Measurements from ENCODE around the gene CTNNB1. TPM values are rescaled to one million over a fixed set of nuclear protein-coding genes. Genes with fewer than 3 reads are reported as not detected.

CTNNB1 gene
- total and polyA plus RNA-seq, 5 donors from 2014 or later, result 46.6 to 177 (median 47.9) TPM

DNA sequence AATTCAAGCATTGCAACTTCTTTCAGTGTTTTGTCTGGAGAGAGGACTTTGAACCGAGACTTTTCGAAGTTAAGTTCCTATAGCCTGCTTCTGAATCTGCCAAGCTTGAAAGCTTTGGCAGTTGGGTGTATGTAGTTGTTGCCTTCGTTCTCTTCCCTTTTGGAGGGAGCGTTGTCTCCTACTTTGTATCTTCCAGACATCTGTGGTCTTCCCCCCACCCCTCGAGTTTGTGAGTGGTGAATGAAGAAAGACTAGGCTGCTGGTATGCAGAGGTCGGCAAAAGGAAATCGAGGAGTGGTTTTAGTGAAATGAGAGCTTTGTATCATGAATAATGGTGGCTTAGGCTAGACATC lies 1.3 kb downstream of the CTNNB1 start:
- Mint-ChIP-seq H3K36me3 (no peaks in the 10 kb centered on the region), H3K27ac (peak overlapping the region; percentile 92 to 94 (median 93)), H3K4me3 (peak overlapping the region; percentile 94 to 97 (median 96)), H3K9me3 (no peaks in the 10 kb centered on the region), H3K27me3 (peaks cover 16% of the 10 kb centered on the region), H3K4me1 (peaks cover 38 to 52% (median 44%) of the 10 kb centered on the region in 4 donors)
- Histone ChIP-seq H3K4me1 (ENCODE audit: control insufficient read depth, insufficient read depth, low read length, poor library complexity, severe bottlenecking) (peaks cover 47% of the 10 kb centered on the region), H3K27ac (ENCODE audit: insufficient read depth, low read length, poor library complexity, severe bottlenecking) (peak overlapping the region; percentile 88), H3K4me3 (ENCODE audit: low read depth, low read length) (peak overlapping the region; percentile 89), H3K36me3 (ENCODE audit: control insufficient read depth, insufficient read depth, low read length) (no peaks in the 10 kb centered on the region), H3K9me3 (ENCODE audit: control insufficient read depth in 2 of 2, low read length in 2 of 2) (no peaks in the 10 kb centered on the region), H3K27me3 (ENCODE audit: control insufficient read depth, insufficient read depth, low read length) (peaks cover 13% of the 10 kb centered on the region)
- peak; percentile 2 to 56 (median 18) for DNase-seq
- no peak for ATAC-seq (ENCODE audit: low read depth in 2 of 2)

DNA sequence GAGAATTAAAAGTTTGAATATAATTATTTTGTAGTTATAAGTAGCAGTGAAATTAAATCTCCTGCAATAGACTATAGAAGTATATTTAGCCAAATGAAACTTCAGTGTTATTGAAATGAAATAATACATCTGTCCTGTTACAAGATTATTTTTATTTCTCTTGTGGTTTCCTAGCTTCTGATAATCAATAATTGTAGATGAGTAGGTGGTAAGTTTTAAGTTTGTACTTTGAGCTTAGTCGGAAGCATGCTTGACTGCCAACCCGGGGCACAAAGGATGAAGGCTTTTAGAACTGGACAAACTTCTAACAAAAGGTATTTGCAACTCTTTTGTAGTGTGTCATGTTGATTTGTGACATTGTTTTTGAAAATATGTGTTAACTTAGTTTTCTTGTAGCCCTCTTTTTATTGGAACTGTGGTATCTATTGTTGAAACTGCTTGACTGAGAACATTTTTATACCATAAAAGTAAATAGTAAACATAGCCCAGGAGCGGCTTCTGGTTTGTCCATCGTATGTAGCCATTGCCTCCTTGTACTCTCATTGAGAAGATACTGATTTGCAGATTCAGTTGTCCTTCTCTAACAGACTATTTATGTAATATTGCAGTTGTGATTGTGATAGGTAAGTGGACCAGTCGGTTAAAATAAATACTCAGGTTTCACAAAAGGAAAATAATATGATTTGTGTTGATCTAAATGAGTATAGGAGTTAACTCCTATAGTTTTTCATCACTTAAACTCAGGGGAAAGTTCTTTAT lies 2.9 kb downstream of the CTNNB1 start:
- H3K27ac ChIP-seq (ENCODE audit: insufficient read depth, low read length, poor library complexity, severe bottlenecking), result no peak overlapping the region
- Mint-ChIP-seq H3K27ac (peak overlapping the region in 2 of 3 donors; percentile 26 to 33), H3K4me1 (peaks cover 51 to 68% (median 59%) of the 10 kb centered on the region in 4 donors), H3K9me3 (no peaks in the 10 kb centered on the region), H3K4me3 (peak overlapping the region; percentile 94 to 97 (median 95)), H3K27me3 (peaks cover 4% of the 10 kb centered on the region), H3K36me3 (no peaks in the 10 kb centered on the region)
- peaks cover 63% of the 10 kb centered on the region for H3K4me1 ChIP-seq (ENCODE audit: control insufficient read depth, insufficient read depth, low read length, poor library complexity, severe bottlenecking)
- H3K36me3 ChIP-seq (ENCODE audit: control insufficient read depth, insufficient read depth, low read length), result no peaks in the 10 kb centered on the region
- H3K27me3 ChIP-seq (ENCODE audit: control insufficient read depth, insufficient read depth, low read length), result peaks cover 10% of the 10 kb centered on the region
- no peaks in the 10 kb centered on the region for H3K9me3 ChIP-seq (ENCODE audit: control insufficient read depth in 2 of 2, low read length in 2 of 2)
- H3K4me3 ChIP-seq (ENCODE audit: low read depth, low read length), result peak overlapping the region; percentile 89
- DNase-seq (no peak), ATAC-seq (ENCODE audit: low read depth in 2 of 2) (no peak)

DNA sequence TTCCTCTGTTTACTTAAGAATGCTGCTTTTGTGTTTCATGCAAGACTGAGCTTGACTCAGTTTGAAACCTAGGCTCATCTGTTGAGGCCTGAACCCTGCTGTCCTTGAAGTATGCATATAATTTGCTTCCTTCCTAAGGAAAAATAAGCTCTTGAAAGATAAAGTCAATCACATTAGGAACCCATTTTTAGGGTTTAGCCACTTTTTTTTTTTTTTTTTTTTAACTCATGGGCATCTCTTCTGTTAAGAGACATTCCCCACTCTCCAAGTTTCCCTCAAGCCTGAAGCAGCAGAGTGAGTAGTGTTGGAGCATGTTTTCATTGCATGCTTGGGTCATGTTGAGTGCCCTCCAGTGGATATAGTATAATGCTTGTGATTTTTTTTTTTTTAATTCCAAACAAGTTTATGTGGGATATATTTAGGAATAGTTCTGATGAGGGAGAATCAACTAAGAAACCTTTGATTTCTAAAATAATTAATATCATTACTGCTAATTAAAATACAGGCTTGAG lies 3.6 kb downstream of the CTNNB1 start:
- H3K4me3 Mint-ChIP-seq, result peak overlapping the region; percentile 94 to 97 (median 95)
- peak overlapping the region in 1 of 3 donors; percentile 26 for H3K27ac Mint-ChIP-seq
- Histone ChIP-seq H3K4me1 (ENCODE audit: control insufficient read depth, insufficient read depth, low read length, poor library complexity, severe bottlenecking) (peaks cover 69% of the 10 kb centered on the region), H3K9me3 (ENCODE audit: control insufficient read depth in 2 of 2, low read length in 2 of 2) (no peaks in the 10 kb centered on the region), H3K27ac (ENCODE audit: insufficient read depth, low read length, poor library complexity, severe bottlenecking) (peak overlapping the region; percentile 3), H3K4me3 (ENCODE audit: low read depth, low read length) (peak overlapping the region; percentile 89), H3K36me3 (ENCODE audit: control insufficient read depth, insufficient read depth, low read length) (no peaks in the 10 kb centered on the region), H3K27me3 (ENCODE audit: control insufficient read depth, insufficient read depth, low read length) (peaks cover 5% of the 10 kb centered on the region)
- H3K27me3 Mint-ChIP-seq, result peaks cover 4% of the 10 kb centered on the region
- DNase-seq, result no peak
- no peak for ATAC-seq (ENCODE audit: low read depth in 2 of 2)
- no peaks in the 10 kb centered on the region for H3K36me3 Mint-ChIP-seq
- H3K9me3 Mint-ChIP-seq, result no peaks in the 10 kb centered on the region
- H3K4me1 Mint-ChIP-seq, result peaks cover 58 to 74% (median 64%) of the 10 kb centered on the region in 4 donors

DNA sequence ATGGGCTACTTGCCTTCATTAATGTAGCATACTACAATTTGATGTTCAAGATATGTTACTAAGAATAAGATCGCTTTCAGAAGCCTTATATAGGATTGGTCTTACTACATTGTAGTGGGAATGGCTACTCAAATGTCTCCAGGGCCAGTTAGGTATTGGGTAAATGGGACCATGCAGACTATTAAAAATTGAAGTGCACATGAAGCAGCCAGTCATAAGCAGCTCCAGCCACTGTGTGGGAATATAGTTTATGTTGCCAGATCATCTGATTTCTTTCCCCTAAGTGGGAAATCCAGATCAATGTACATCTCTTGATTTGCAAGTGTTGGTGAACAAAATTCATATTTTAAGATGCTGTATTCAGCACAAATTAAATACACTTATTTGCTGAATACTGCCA lies 5.1 kb downstream of the CTNNB1 start:
- ATAC-seq (ENCODE audit: low read depth in 2 of 2) (no peak), DNase-seq (no peak)
- Mint-ChIP-seq H3K36me3 (peaks cover 10% of the 10 kb centered on the region), H3K27me3 (no peaks in the 10 kb centered on the region), H3K4me3 (peak overlapping the region; percentile 44 to 55 (median 46)), H3K27ac (no peak overlapping the region), H3K9me3 (no peaks in the 10 kb centered on the region), H3K4me1 (peaks cover 71 to 89% (median 78%) of the 10 kb centered on the region in 4 donors)
- Histone ChIP-seq H3K27me3 (ENCODE audit: control insufficient read depth, insufficient read depth, low read length) (no peaks in the 10 kb centered on the region), H3K27ac (ENCODE audit: insufficient read depth, low read length, poor library complexity, severe bottlenecking) (no peak overlapping the region), H3K9me3 (ENCODE audit: control insufficient read depth in 2 of 2, low read length in 2 of 2) (no peaks in the 10 kb centered on the region), H3K36me3 (ENCODE audit: control insufficient read depth, insufficient read depth, low read length) (no peaks in the 10 kb centered on the region), H3K4me1 (ENCODE audit: control insufficient read depth, insufficient read depth, low read length, poor library complexity, severe bottlenecking) (peaks cover 67% of the 10 kb centered on the region), H3K4me3 (ENCODE audit: low read depth, low read length) (peak overlapping the region; percentile 89)

DNA sequence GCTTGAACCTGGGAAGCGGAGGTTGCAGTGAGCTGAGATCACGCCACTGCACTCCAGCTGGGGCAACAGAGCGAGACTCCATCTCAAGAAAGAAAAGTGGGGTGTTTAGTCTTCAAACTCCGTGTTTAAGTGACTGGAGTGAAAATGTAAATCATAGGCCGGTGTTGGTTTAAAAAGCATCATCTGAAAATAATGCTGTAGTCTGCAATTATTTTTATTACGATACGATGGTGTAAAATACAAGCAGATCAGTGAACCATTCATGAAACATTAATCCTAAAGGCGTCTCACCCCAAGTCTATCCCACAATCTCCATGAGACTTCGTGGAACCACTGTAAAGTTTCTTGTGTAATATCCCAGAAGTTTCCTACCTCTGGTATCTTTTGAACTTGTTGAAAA lies 6.3 kb downstream of the CTNNB1 start:
- Mint-ChIP-seq H3K36me3 (peaks cover 14% of the 10 kb centered on the region), H3K27ac (peak overlapping the region in 1 of 3 donors; percentile 17), H3K27me3 (no peaks in the 10 kb centered on the region), H3K4me3 (peak overlapping the region in 2 of 4 donors; percentile 12 to 68), H3K9me3 (peaks cover 0 to 2% (median 0%) of the 10 kb centered on the region in 7 donors), H3K4me1 (peaks cover 69 to 90% (median 79%) of the 10 kb centered on the region in 4 donors)
- H3K27me3 ChIP-seq (ENCODE audit: control insufficient read depth, insufficient read depth, low read length), result no peaks in the 10 kb centered on the region
- H3K9me3 ChIP-seq (ENCODE audit: control insufficient read depth in 2 of 2, low read length in 2 of 2), result no peaks in the 10 kb centered on the region
- H3K4me3 ChIP-seq (ENCODE audit: low read depth, low read length), result peak overlapping the region; percentile 39
- DNase-seq, result no peak
- H3K36me3 ChIP-seq (ENCODE audit: control insufficient read depth, insufficient read depth, low read length), result no peaks in the 10 kb centered on the region
- ATAC-seq (ENCODE audit: low read depth in 2 of 2), result no peak
- H3K4me1 ChIP-seq (ENCODE audit: control insufficient read depth, insufficient read depth, low read length, poor library complexity, severe bottlenecking), result peaks cover 64% of the 10 kb centered on the region
- no peak overlapping the region for H3K27ac ChIP-seq (ENCODE audit: insufficient read depth, low read length, poor library complexity, severe bottlenecking)

DNA sequence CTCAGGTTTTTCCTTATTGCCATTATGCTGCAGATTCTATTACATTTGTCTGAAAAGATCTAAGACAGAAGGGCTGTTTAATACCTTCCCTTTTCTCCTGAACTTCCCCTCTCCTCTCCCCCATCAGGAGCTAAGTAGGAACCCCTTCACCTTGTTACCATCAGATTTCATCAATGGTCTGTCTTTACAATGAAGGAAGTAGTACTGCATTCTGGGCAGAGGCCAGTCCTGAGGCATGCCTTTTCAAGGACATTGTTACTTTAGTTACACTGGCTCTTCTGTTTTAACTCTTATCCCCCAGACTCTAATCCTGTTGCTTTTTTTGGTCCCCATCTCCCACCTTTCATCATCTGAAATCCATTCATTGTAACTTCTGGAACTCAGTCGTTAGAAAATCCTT lies 8.1 kb downstream of the CTNNB1 start:
- Mint-ChIP-seq H3K4me1 (peaks cover 66 to 87% (median 80%) of the 10 kb centered on the region in 4 donors), H3K4me3 (peak overlapping the region in 3 of 4 donors; percentile 9 to 72 (median 53)), H3K9me3 (peaks cover 0 to 2% (median 0%) of the 10 kb centered on the region in 7 donors), H3K27ac (peak overlapping the region; percentile 0 to 76 (median 42)), H3K36me3 (peaks cover 14% of the 10 kb centered on the region), H3K27me3 (no peaks in the 10 kb centered on the region)
- no peak overlapping the region for H3K27ac ChIP-seq (ENCODE audit: insufficient read depth, low read length, poor library complexity, severe bottlenecking)
- H3K4me3 ChIP-seq (ENCODE audit: low read depth, low read length), result peak overlapping the region; percentile 39
- DNase-seq, result no peak
- no peak for ATAC-seq (ENCODE audit: low read depth in 2 of 2)
- no peaks in the 10 kb centered on the region for H3K36me3 ChIP-seq (ENCODE audit: control insufficient read depth, insufficient read depth, low read length)
- no peaks in the 10 kb centered on the region for H3K9me3 ChIP-seq (ENCODE audit: control insufficient read depth in 2 of 2, low read length in 2 of 2)
- H3K4me1 ChIP-seq (ENCODE audit: control insufficient read depth, insufficient read depth, low read length, poor library complexity, severe bottlenecking), result peaks cover 57% of the 10 kb centered on the region
- H3K27me3 ChIP-seq (ENCODE audit: control insufficient read depth, insufficient read depth, low read length), result no peaks in the 10 kb centered on the region

DNA sequence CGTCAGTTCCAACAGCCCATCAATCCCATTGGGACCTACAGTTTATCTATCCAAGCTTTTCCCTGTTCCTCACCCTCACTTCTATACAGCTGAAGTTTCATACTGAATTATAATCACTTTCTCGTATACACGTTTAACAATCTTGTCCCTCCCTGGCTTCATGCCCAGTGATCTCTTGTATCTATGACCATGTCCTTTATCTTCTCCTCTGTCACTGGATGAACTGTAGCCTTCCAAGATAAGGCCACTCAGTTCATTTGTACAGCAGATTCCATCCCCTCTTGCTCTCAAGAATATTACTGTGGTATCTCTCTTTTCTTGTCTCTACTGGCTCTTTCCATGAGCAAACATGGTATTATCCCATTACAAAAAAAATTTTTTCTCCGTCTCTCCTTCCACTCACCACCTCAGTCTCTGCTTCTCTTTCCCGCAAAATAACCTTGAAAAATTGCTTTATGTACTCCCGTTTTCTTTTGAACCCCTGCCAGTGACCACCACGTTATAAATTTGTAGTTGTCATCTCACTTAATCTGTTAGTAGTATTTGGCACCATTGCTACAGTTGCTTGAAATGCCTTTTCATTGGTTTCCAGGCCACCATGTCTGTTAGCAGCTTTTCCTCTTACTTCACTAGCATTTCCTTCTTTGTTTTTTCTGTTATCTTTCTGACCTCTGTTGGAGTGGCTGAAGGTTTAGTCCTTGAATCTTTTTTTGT lies 9.4 kb downstream of the CTNNB1 start:
- peak overlapping the region in 1 of 3 donors; percentile 11 for H3K27ac Mint-ChIP-seq
- H3K4me1 Mint-ChIP-seq, result peaks cover 66 to 87% (median 81%) of the 10 kb centered on the region in 4 donors
- H3K4me3 Mint-ChIP-seq, result peak overlapping the region in 3 of 4 donors; percentile 9 to 72 (median 37)
- Histone ChIP-seq H3K36me3 (ENCODE audit: control insufficient read depth, insufficient read depth, low read length) (no peaks in the 10 kb centered on the region), H3K27ac (ENCODE audit: insufficient read depth, low read length, poor library complexity, severe bottlenecking) (no peak overlapping the region), H3K9me3 (ENCODE audit: control insufficient read depth in 2 of 2, low read length in 2 of 2) (no peaks in the 10 kb centered on the region), H3K27me3 (ENCODE audit: control insufficient read depth, insufficient read depth, low read length) (no peaks in the 10 kb centered on the region), H3K4me3 (ENCODE audit: low read depth, low read length) (peak overlapping the region; percentile 28), H3K4me1 (ENCODE audit: control insufficient read depth, insufficient read depth, low read length, poor library complexity, severe bottlenecking) (peaks cover 50% of the 10 kb centered on the region)
- peaks cover 0 to 2% (median 0%) of the 10 kb centered on the region in 7 donors for H3K9me3 Mint-ChIP-seq
- no peaks in the 10 kb centered on the region for H3K27me3 Mint-ChIP-seq
- H3K36me3 Mint-ChIP-seq, result peaks cover 14% of the 10 kb centered on the region
- ATAC-seq (ENCODE audit: low read depth in 2 of 2) (no peak), DNase-seq (no peak)

All from CD4-positive, CD25-positive, alpha-beta regulatory T cell (primary cell).